Ovary (tissue), 3 donors: ENCODE measurements around the gene XYLT2.

ENCODE experiments used
- POLR2A ChIP-seq: fragments of 450-650 bp; IDR thresholded peaks from one replicate; pipeline ENCODE4 v1.6.1; 2017; ENCODE audit warnings: antibody characterized with exemption, mild to moderate bottlenecking, moderate library complexity
- TF ChIP-seq, protein P1 (sequence below), 3 donors: fragments of 450-650 bp in 2 of 3; fragments of 200-600 bp in 1 of 3; IDR thresholded peaks; one replicate each; pipeline versions ENCODE4 v1.5.1 to v1.8.0; 2016 to 2022; ENCODE audit warnings: antibody characterized with exemption in 3 of 3, mild to moderate bottlenecking in 1 of 3
- donor health status: DM: no; HTN: no; CAD: no.

DNA sequence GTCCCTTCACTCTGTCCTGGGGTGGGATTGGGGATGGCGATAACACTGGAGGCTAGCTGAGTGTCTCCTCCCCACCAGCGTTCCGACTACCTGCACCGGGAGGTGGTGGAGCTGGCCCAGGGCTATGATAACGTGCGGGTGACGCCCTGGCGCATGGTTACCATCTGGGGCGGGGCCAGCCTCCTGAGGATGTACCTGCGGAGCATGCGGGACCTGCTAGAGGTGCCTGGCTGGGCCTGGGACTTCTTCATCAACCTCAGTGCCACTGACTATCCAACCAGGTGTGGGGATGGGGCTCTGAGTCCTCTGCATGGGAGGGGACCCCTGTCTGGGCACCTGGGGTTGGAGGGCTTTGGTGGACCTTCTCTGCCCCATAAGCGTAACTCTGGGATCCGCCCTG is 8.8 kb downstream of the XYLT2 start:
- no peak for TF ChIP-seq POLR2A
- TF ChIP-seq, protein P1, sequence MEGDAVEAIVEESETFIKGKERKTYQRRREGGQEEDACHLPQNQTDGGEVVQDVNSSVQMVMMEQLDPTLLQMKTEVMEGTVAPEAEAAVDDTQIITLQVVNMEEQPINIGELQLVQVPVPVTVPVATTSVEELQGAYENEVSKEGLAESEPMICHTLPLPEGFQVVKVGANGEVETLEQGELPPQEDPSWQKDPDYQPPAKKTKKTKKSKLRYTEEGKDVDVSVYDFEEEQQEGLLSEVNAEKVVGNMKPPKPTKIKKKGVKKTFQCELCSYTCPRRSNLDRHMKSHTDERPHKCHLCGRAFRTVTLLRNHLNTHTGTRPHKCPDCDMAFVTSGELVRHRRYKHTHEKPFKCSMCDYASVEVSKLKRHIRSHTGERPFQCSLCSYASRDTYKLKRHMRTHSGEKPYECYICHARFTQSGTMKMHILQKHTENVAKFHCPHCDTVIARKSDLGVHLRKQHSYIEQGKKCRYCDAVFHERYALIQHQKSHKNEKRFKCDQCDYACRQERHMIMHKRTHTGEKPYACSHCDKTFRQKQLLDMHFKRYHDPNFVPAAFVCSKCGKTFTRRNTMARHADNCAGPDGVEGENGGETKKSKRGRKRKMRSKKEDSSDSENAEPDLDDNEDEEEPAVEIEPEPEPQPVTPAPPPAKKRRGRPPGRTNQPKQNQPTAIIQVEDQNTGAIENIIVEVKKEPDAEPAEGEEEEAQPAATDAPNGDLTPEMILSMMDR (IDR thresholded peaks at IDR 0.05) = no peak
